HG03342 (cell line): ENCODE measurements around the gene ABHD5.

Experiments used
- ATAC-seq: cut with Tn5 transposase; IDR thresholded peaks from one replicate; pipeline ENCODE4 v1.9.1; 2021; ENCODE audit warnings: mild to moderate bottlenecking, moderate library complexity; ENCODE audit not compliant: unreplicated experiment

Gene ABHD5

DNA sequence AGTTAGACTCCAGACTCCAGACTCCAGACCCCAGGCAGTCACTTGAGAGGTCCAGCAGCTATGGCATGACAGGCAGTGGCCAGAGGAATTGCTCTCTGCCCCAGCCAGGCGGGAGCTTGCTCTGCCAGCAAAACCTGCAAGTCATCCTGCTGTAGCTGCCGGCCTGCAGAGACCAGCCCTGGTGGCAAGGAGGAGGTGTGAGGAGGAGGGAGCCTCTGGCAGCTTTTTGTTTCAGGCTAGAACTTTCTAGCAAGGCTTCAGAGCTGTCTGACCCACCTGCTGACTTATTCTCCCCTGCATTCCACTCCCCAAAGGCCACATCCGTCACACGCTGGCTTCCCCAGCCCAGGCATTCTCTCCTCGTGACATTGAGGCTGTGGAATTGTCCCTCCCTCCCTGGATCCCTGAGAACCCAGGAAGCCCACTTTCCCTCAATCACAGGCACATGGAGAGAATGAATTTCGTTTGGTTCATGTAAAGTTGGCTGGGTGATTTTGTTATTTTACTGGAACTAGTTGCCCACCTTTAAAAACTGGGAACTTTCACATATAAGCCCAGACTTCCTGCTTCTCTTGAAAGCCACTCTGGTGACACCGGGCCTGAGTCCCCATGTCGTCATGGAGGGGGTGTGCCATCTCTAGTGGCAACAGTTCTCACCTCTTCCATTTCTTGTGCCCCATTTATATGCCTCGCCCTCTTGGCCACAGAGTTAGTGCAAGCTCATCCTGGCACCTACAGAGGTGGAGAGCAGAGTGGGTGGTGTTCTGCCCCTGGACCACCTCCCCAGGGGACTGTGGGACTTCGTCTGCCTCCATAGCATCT is 82.7 kb downstream of the ABHD5 start:
- ATAC-seq = no peak

- no peak for ATAC-seq
Observed at GRCh38 chr3:43774799-43775198, 84.1 kb downstream of the ABHD5 start.

GRCh38 chr3:43776101-43776500 is 85.4 kb downstream of the ABHD5 start:
- no peak for ATAC-seq

GRCh38 chr3:43779850-43780249 is 89.1 kb downstream of the ABHD5 start:
- ATAC-seq = no peak

DNA sequence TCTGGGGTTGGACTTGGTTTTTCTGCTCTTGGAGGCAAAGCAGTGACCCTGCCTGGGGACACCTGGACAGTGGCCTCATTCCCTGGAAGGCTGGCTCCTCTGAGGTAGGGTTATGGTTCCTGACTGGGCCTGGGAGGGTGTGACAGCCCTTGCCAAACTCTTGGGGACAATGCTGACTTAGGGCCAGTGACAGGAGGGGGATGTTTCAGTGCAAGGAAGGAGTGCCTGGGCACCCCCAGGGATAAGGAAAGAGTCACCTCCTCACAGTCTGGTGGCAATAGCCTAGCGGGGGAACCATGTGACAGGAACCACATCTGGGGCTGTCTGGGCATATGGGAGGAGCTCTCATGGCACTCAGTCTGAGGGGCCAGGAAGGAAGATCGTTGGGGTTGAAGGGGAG is 91.8 kb downstream of the ABHD5 start:
- ATAC-seq = no peak
